Right atrium auricular region (tissue), 2 donors: ENCODE data around the gene PCARE. TPM values are rescaled to one million over a fixed set of nuclear protein-coding genes. Genes with fewer than 3 reads are reported as not detected.
"Not testable (repeated sequence)": the region's sequence is repeated elsewhere in the genome, so short reads cannot be mapped to it uniquely, and the experiment has no call there.

Experiments used
- DNase-seq: peaks from one replicate; pipeline ENCODE4 v3.0.0-alpha.2; 2019; ENCODE audit warnings: low spot score
- H3K27ac ChIP-seq, 2 donors: fragments of 200-600 bp; sonication (generic); 1 replicate in 1 of 2; 2 replicates in 1 of 2; pipeline ENCODE4 v1.5.1; 2016 to 2019
- H3K27me3 ChIP-seq, 2 donors: fragments of 200-600 bp; sonication (generic); one replicate each; pipeline versions ENCODE4 v1.5.1 to v1.6.0; 2017 to 2019
- H3K36me3 ChIP-seq: fragments of 200-600 bp; sonication (generic); one replicate; pipeline ENCODE4 v1.5.1; 2016
- H3K4me1 ChIP-seq, 2 donors: fragments of 200-600 bp; sonication (generic); one replicate each; pipeline versions ENCODE4 v1.5.1 to v1.6.0; 2017 to 2019
- H3K4me3 ChIP-seq, 2 donors: fragments of 200-600 bp; sonication (generic); 1 replicate in 1 of 2; 2 replicates in 1 of 2; pipeline ENCODE4 v1.5.1; 2017 to 2019; ENCODE audit warnings: mild to moderate bottlenecking in 1 of 2, moderate library complexity in 1 of 2
- H3K9me3 ChIP-seq, 2 donors: fragments of 200-600 bp; sonication (generic); one replicate each; pipeline ENCODE4 v1.5.1; 2019
- total RNA-seq, 2 donors: library from RNA; depleted of rRNA; stranded (reverse); fragments of >200 nt; gene quantifications; one replicate each; pipeline ENCODE4 v1.1.0, GENCODE V29; 2016
- TF ChIP-seq, protein P1 (sequence below), 2 donors: fragments of 200-600 bp; sonication (generic); IDR thresholded peaks; one replicate each; pipeline ENCODE4 v1.5.1; 2019; ENCODE audit warnings: antibody characterized with exemption in 2 of 2

PCARE gene
- total RNA-seq, 2 donors from 2014 or later = 0.79 to 2.2 TPM

DNA sequence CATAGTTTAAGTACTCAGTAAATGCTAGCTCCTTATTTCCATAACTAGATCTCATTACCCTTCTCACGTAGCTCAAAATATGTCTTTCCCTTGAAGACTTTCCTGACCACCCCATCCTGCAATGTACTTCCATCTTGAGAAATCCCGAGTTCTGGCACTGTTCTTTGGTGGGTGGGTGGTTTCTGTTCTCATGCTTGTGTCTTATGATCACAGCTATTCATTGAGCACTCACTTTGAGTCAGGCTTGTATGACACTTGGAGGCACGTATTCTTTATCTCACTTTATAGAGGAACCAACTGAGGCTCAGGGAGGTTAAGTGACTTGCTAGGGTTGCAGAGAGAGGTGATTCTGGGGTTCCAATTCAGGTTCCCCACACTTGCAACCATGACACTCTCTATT, 31.9 kb upstream of the PCARE start:
- Histone ChIP-seq H3K27me3 (no peaks in the 10 kb centered on the region), H3K9me3 (no peaks in the 10 kb centered on the region), H3K27ac (no peak overlapping the region), H3K36me3 (no peaks in the 10 kb centered on the region), H3K4me1 (no peaks in the 10 kb centered on the region), H3K4me3 (no peak overlapping the region)
- DNase-seq = no peak
- TF ChIP-seq, protein P1, sequence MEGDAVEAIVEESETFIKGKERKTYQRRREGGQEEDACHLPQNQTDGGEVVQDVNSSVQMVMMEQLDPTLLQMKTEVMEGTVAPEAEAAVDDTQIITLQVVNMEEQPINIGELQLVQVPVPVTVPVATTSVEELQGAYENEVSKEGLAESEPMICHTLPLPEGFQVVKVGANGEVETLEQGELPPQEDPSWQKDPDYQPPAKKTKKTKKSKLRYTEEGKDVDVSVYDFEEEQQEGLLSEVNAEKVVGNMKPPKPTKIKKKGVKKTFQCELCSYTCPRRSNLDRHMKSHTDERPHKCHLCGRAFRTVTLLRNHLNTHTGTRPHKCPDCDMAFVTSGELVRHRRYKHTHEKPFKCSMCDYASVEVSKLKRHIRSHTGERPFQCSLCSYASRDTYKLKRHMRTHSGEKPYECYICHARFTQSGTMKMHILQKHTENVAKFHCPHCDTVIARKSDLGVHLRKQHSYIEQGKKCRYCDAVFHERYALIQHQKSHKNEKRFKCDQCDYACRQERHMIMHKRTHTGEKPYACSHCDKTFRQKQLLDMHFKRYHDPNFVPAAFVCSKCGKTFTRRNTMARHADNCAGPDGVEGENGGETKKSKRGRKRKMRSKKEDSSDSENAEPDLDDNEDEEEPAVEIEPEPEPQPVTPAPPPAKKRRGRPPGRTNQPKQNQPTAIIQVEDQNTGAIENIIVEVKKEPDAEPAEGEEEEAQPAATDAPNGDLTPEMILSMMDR (IDR thresholded peaks at IDR 0.05) = no peak

DNA sequence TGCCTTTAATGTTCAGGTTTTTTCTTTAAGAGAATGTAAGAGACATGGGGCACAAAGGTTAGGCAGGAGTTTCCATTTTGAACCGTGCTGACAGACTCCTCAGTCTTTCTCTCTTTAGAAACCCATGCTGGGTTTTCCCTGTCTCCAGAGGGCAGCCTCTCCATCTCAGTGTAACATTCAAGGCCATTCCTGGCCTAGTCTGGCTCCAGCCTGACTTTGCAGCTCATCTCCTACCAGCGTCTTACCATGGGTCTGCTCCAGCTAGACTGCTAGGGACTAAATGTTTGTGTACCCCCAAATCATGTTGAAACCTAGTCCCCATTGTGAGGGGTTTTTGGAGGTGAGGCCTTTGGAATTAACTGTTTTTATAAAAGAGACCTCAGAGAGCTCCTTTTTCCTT, 31.1 kb upstream of the PCARE start:
- H3K27me3 ChIP-seq = no peaks in the 10 kb centered on the region
- no peaks in the 10 kb centered on the region for H3K4me1 ChIP-seq
- DNase-seq = no peak
- TF ChIP-seq, protein P1 (IDR thresholded peaks at IDR 0.05) = no peak
- no peak overlapping the region for H3K4me3 ChIP-seq
- no peaks in the 10 kb centered on the region for H3K9me3 ChIP-seq
- no peak overlapping the region for H3K27ac ChIP-seq
- no peaks in the 10 kb centered on the region for H3K36me3 ChIP-seq

DNA sequence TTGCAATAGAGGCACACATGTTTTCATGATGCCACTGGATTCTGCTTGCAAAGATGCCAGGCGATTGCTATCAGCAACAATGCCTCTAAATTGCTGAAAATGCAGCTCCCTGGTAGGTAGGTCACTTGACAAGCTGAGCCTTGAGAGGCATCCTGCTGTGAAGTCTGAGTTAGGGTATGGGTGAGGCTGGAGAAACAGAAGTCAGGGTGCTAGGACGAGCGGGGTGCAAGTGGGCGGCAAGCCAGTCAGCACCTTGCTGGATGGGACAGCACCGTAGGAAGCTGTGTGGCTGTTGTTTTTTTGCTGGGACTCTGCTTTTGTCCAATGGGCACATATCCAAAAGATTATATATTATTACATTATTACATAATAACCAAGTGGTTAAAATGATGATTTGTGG, 30.4 kb upstream of the PCARE start:
- Histone ChIP-seq H3K27ac (no peak overlapping the region), H3K4me1 (no peaks in the 10 kb centered on the region), H3K9me3 (no peaks in the 10 kb centered on the region), H3K27me3 (no peaks in the 10 kb centered on the region), H3K36me3 (no peaks in the 10 kb centered on the region), H3K4me3 (no peak overlapping the region)
- TF ChIP-seq, protein P1 (IDR thresholded peaks at IDR 0.05) = no peak
- DNase-seq = no peak

DNA sequence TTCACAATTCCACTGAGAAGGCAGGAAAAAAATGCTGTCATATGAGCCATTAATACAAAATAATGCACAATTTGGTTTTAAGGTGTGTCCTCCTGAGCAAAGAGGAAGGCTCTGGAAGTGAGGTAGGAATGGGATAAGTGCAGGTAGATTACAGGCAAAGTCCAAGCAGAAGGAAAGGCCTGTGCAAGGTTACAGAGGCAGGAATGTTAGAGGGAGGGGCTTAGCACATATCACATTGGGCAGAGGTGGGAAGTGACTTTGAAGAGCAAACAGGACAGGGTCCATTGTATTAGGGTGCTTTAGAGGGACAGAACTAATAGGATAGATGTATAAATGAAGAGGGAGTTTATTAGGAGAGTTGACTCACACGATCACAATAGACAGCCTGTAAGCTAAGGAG, 26.2 kb upstream of the PCARE start:
- H3K27me3 ChIP-seq = no peaks in the 10 kb centered on the region
- TF ChIP-seq, protein P1 (IDR thresholded peaks at IDR 0.05) = no peak
- no peak overlapping the region for H3K27ac ChIP-seq
- H3K9me3 ChIP-seq = no peaks in the 10 kb centered on the region
- H3K36me3 ChIP-seq = no peaks in the 10 kb centered on the region
- H3K4me1 ChIP-seq = no peaks in the 10 kb centered on the region
- no peak overlapping the region for H3K4me3 ChIP-seq
- DNase-seq = no peak

DNA sequence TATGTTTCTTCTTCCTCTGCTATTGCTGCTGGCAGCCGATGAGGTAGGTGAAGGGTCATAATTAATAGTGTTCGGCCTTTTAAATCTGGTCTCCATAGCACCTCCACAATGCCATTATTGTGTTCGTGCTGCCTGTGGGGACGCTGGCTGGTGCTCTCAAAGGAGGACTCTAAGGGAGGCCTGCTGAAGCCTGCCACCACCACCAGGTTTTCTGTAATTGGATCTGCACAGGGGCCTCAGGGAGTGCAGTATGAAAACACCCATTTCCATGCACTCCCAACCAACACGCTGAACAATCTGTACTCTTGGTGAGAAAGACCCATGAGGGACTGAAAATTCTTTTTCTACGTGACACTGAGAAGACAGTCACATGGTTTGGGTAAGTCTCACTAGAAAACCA, 23.2 kb upstream of the PCARE start:
- H3K9me3 ChIP-seq = no peaks in the 10 kb centered on the region
- no peaks in the 10 kb centered on the region for H3K4me1 ChIP-seq
- DNase-seq = no peak
- H3K27ac ChIP-seq = no peak overlapping the region
- TF ChIP-seq, protein P1 (IDR thresholded peaks at IDR 0.05) = no peak
- no peaks in the 10 kb centered on the region for H3K27me3 ChIP-seq
- H3K4me3 ChIP-seq = no peak overlapping the region
- no peaks in the 10 kb centered on the region for H3K36me3 ChIP-seq

DNA sequence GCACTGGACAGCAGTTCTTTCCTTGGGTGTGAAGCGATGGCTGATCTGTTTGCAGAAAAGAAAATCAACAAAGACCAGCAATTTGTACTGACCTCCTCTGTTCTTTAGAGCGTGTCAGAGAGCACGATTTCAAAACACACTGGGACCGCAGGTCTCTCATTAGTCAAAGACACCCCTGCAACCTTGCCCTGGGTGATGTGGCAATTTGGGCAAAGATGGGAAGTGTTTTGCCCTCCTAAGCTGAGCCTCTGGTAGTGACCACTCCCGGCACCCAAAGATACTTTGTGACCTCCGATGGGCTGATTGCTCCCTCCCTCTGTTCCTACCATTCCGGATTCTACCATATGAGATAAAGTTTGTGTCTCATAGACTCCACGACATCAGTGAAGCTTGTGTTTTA, 22.6 kb upstream of the PCARE start:
- no peaks in the 10 kb centered on the region for H3K4me1 ChIP-seq
- TF ChIP-seq, protein P1 (IDR thresholded peaks at IDR 0.05) = no peak

DNA sequence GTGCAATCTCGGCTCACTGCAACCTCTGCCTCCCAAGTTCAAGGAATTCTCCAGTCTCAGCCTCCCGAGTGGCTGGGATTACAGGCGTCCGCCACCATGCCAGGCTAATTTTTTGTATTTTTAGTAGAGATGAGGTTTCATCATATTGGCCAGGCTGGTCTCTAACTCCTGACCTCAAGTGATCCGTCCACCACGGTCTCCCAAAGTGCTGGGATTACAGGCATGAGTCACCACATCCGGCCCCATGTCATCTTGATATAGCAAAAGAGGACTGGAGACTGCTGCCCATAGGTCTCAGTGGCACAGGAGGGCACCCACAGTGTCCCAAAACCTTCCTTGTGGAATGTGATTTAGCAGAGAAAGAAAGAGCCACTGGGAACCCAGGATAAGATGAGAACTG, 16.0 kb upstream of the PCARE start:
- H3K4me3 ChIP-seq, H3K27ac ChIP-seq, H3K9me3 ChIP-seq, H3K27me3 ChIP-seq, H3K4me1 ChIP-seq, DNase-seq, H3K36me3 ChIP-seq: not testable (repeated sequence)

More for the DNA sequence above, 22.6 kb upstream of the PCARE start:
- no peak for DNase-seq
- H3K27me3 ChIP-seq = no peaks in the 10 kb centered on the region
- H3K27ac ChIP-seq = no peak overlapping the region
- H3K36me3 ChIP-seq = no peaks in the 10 kb centered on the region
- no peak overlapping the region for H3K4me3 ChIP-seq
- H3K9me3 ChIP-seq = no peaks in the 10 kb centered on the region
